Measurements from ENCODE around the gene M1AP.

M1AP gene

DNA sequence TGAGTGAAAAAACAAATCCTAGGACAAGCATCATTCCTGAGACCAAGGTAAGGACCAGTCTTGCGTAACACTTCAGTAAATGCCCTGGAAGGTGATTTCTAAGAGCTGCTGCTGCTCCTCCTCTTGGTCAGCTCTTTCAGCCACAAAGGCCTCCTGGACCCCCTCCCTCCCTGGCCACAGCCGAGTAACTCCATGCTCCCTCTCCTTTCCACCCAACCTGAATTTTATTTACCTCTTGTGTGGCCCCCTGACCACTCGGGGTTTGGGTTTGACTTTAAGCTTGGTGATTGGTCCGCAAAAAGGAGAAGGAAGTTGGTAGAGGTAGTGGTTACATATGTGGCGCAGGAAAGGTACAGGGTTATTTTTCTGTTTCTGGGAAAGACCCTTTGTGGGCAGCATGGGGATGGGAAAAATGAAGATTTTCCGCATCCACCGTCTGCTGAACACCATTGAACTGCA is 109.2 kb downstream of the M1AP start:
- DNase-seq: no peak

DNA sequence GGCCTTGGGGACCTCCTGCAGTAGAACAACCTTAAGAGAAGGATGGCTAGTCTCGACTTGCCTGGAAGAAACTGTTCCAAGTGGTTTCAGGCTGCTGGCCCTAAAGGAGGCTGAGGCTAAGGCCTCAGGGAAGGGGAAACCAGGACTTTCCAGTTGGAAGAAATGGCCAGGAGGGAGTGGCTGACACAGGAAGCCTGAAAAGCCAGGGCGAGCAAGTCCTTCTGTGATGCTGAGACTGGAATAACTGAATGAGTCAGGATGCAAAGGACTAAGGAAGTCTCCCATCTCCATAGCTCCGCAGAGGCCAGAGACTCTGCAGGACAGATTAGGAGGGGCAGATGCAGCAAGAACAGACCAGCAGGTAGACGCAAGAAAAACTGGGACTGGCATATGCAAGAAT is 111.0 kb downstream of the M1AP start:
- no peak for DNase-seq

- DNase-seq: no peak
Measured at GRCh38 chr2:74536166-74536950, 111.8 kb downstream of the M1AP start.

DNA sequence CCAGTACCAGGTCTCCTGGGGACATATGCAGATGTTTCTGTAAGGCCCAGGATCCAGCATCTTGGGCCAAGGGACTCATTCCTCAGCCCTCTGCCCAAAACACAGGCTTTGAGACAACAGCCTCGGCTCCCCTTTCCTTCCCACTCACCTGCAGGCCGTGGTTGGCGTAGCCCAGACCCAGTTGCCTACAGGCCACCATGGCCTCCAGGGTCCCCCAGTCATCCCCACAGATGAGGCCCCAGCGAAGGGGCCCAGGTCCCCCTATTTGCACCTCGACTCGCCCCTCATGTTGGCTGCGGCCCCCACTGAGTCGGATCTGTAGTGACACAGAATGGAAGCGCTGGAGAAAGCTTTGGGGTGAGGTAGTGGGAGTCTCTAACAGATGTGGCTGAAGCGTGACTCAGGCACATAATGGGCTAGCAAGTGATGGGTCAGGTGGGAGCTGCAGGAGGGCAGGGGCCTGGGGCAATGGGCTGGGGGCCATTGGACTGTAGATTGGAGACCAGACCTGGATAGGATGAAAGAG is 112.6 kb downstream of the M1AP start:
- no peak for DNase-seq

DNA sequence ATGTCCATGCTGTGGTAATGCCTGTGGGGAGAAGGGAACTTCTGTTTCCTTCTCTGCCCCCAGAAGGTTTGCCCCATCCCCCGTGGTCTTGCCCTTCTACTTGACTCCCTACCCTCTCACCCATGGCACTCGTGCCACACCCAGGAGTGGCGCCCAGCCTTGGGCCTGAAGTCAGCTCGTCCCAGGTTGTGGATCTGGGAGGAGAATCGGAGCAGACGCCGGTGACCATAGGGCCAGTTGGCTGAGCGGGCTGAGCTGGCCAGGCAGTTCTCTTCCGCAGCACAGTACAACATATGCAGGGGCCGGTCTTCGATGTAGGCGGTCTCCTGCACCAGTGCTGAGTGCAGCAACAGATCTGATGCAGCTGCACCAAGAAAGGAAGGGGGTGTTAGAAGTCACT is 113.7 kb downstream of the M1AP start:
- no peak for DNase-seq

DNA sequence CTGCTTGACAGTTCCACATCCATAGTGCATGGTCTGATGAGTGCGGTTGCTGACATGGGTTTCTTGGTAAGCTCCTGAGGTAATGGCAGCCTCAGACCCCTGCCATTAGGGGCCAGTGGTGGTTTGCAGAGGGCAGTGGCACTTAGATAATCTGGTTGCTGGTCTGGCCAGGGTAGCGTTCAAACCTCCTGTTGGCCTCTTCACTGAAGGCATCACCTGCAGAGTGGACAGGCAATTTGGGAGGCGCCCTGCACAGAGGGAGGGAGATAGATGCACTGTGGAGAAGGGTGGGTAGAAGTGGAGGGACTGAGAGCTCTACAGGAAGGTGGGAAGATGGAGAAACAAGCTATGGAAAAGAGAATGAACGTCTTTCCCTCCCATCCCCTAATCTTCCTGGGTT is 114.7 kb downstream of the M1AP start:
- no peak for DNase-seq

GRCh38 chr2:74532222-74532621 is 115.9 kb downstream of the M1AP start:
- DNase-seq: peak; percentile 8

DNA sequence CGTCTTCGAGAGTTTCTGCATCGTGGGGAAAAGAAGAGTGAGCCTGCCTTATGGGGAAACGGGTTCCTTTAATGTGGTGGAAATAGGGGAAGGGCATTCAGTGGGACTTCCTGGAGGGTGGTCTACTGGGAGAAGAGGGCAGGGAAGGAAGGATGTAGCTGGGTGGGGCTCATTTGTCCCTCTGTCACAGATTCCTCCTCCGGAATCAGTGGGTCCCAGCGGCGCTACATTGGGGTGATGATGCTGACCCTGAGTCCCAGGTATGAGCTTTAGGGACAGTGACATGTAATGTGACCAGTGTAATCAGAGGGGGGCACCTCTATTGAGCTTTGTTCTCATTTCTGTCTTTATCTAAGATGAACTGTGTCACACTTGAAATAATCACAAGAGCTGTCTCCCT is 116.5 kb downstream of the M1AP start:
- DNase-seq: no peak

DNA sequence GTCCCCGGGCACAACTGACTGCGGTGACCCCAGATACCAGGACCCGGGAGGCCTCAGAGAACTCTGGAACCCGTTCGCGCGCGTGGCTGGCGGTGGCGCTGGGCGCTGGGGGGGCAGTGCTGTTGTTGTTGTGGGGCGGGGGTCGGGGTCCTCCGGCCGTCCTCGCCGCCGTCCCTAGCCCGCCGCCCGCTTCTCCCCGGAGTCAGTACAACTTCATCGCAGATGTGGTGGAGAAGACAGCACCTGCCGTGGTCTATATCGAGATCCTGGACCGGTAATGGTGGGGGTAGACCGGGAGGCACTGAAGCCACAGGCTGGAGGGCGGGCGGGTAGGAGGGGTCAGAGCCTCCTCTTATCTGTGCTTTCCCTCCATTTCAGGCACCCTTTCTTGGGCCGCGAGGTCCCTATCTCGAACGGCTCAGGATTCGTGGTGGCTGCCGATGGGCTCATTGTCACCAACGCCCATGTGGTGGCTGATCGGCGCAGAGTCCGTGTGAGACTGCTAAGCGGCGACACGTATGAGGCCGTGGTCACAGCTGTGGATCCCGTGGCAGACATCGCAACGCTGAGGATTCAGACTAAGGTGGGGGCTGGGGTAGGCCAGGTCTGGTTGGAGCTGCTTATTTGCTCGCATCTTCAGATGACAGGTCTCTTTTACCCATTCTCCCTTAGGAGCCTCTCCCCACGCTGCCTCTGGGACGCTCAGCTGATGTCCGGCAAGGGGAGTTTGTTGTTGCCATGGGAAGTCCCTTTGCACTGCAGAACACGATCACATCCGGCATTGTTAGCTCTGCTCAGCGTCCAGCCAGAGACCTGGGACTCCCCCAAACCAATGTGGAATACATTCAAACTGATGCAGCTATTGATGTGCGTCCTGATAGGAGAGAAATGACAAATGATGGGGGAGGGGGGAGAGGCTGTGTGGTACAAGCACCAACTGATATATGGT is 117.6 kb downstream of the M1AP start:
- no peak for DNase-seq

- peak; percentile 72 for DNase-seq
Measured at GRCh38 chr2:74529357-74530238, 118.5 kb downstream of the M1AP start, which contains the start of the genes AUP1 and HTRA2. Gene AUP1 (minus strand): TSS chr2:74529706. CDS start chr2:74529629, 77 bp downstream. Gene HTRA2 (plus strand): TSS chr2:74529933. CDS start chr2:74530007, 74 bp downstream.

DNA sequence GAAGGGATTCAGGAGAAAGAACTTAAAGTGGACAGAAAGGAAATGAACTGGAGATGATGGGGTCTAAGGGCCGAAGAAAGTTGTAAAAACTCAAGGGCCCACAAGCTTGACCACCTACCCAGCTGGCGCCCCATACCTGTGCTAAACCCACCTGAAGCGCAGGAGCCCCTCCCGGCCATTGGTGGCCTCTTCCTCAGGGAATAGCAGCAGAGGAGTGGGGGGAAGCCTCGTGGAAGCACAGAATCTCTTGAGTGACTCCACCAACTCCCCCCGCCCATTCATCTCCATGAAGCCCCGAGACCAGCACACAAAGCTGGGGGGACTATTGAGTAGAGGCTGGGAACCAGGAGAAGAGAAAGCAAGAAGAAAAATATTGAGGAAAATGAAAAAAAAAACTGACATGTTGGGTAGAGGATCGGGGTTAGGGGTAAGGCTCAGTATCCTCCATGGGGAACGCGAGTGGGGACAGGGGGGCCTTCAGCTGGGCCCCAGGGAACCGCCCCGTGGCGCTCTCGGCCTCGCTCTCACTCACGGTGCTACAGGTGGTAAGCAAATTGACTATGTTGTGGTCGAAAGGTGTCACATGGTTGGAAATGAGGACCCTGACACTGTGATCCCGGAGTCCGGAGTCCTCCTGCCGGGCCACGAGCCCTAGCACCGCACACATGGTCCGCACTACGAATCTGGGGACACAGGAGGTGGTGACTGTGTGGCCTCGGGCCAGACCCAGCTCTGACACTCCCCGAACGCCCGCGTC is 119.4 kb downstream of the M1AP start:
- no peak for DNase-seq

DNA sequence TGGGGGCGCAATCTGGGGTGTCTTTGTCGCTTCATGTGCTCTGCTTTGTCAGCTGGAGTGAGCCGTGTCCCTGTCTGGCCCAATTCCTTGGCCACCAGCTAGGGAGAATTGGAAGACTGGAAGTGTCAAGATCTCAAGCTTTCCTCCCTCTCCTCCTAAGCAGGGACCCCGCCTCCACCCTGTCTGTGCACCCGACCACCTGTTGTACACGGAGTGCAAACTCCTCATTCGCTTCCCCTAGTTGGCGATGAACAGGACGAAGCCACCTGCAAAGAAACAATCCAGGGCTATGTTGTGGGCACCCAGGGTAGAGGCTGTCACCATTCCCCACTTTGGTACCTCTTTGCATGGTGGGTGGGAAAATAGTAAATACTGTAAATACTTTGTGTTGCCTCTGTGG is 120.4 kb downstream of the M1AP start:
- DNase-seq: no peak

DNA sequence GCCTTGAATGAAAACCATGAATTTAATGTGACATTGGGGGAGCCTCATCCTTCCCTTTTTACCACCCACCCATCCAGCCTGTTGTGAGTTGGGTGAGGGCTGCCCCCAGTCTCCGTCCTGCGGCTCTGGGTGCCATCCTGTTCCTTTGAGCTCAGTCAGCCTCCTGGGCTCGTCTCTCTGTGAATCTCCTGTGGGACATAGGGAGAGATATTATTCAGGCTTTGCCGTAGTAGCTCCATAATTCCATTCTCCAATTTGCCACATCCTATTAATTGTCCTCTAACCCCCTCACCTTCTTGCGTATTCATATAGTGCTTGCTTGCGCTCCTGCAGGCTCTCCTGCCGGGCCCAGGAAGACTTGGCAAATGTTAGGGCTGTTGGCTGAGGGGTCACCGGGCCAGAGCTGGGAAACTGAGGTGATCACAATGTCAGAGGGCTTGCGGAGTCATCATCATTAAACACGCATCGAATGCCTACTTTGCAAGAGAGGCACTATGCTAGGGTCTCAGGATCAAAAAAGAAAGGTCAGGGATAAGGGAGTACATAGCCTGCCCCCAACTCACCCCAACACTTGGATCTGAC is 121.4 kb downstream of the M1AP start:
- DNase-seq: no peak

DNA sequence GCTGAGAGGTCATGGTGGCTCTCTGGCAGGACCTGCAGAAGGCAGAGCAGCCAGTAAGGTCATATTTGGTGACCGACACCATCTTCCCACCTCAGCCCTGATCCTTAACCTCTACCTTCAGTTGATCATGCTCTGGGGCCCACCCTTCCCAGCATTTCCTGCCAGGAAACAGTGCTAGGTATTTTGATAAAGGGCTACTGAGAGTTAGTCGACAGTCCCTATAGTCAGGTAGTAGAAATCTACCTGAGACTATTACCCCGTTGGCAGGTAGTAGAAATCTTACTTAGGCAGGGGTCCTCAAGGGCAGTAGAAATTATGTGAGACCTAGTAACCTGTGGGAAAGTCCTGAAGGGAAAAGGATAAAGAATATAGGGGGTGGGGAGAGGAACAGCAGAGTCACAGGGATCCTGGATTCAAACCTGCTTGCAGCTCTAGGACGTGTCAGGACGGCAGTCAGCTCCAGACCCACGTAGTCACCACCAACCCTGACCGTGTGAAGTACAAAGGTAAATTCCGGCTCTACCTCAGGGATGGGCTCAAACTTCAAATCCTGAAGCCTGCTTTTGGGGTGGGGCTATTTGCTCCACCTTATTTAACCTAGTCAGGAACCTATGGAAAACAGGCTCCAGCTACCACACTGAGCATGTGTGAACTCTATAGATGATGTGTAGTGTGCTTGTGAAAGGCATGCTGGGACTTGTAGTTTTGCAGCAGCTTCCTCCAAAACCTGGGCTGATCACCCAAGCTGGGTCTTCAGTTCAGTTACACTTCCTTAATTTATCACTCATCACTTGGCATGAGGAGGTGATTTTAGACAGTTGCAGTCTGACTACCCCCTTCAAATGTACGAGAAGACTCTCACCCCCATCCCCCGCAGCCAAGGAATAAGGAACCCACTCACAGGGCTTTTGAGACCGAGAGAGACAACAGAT is 122.1 kb downstream of the M1AP start, which contains the start of gene DQX1:
DQX1 (minus strand) TSS at position 515 of the 932 bp plus-strand sequence; CDS start at position 13, 502 bp downstream.
- DNase-seq: no peak

DNA sequence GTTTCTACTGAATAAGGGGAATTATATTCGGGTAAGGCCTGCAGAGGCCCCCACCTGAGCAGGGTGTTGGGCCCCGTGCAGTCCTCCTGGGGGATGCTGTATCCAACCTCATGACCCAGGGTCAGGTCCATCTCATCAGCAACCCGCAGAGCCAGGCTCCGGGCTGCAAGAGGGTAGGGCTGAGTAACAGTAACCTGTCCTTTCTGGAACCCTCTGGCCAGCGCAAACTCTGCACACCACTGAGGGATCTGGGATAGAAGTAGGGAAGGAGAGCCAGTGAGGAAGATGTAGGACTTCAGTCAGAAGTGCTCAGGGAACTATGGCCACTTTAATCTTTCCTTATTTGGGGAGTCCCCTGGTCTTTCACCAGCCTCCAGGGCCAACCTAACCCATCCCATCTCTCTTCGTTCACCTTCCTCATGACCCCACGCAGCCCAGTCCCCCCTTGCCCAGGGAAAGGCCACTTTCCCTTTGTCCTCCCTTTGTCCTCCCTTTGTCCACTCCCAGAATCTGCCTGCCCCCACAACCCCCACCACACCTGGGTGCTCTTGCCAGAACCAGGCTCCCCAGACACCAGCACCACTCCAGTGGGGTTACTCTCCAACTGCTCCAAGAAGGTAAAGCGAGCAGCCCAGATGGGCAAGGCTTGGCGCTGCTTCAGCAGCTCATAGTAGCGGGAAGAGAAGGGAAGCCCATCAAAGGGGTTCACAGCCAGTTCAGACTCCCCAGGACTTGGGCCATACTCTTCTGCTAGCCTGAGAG is 123.0 kb downstream of the M1AP start:
- no peak for DNase-seq

DNA sequence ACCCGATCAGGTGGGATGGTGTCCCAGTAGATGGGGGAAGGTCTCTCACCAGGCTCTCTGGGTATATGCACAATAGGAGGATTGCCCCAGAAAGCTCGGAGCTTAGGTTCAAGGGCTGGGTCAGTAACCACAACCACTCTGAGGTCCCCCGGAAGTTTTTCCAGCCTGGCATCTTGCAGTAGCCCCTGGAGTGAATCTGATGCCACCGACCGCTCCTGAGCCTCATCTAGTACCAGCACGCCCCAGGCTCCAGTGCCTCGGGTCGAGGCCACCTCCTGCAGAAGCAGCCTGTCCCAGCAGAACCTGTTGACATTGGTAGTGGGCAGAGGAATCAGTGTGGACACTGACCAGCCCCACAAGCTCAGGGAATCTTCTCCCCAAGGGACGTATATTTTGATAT is 124.1 kb downstream of the M1AP start:
- no peak for DNase-seq

GRCh38 chr2:74522516-74522915 is 125.6 kb downstream of the M1AP start:
- DNase-seq: no peak

- DNase-seq: no peak
Measured at GRCh38 chr2:74516650-74517049, 131.5 kb downstream of the M1AP start.

DNA sequence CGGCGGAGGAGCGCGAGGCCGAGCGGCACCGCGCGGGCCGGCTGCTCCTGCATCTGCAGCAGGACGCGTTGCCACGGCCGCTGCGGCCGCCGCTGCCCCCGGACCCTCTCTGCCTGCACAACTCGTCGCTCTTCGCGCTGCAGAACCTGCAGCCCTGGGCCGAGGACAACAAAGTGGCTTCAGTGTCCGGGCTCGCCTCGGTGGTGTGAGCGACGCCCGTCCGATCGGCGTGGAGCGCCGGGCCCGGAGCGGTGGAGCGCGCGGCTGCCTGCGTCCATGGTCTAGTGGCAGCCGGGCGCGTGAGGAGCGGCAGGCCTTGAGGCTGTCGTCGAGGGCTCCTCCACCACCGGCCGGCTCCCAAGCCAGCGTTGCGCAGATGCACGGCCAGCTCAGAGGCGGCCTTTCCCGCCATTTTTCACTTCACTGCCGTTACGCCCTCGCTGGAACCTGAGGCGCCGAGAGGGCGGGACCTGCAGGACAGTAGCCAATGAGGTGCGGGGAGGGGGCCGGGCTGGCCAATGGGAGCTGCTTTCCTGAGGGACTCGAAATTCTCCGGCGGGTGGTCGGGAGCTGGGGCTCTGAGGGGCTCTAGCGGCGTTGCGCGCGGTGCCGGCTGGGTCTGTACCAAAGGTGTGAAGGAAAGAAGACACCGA is 132.0 kb downstream of the M1AP start:
- no peak for DNase-seq
